SKM-1 treated with dmso at 0.1 percent for 144 hours (cell line): ENCODE measurements around the gene CCNJL.
"Not testable (repeated sequence)": the region's sequence is repeated elsewhere in the genome, so short reads cannot be mapped to it uniquely, and the experiment has no call there.

Source experiments
- DNase-seq: peaks from one replicate; lab custom pipeline; 2025; ENCODE audit not compliant: unreplicated experiment; lab: John Stamatoyannopoulos, UW

Gene CCNJL

GRCh38 chr5:160334716-160335115 is 22.4 kb upstream of the CCNJL start:
- DNase-seq = not testable (repeated sequence)

- peak; percentile 64 for DNase-seq
These were observed 21.4 kb upstream of the CCNJL start for GRCh38 chr5:160333721-160334120.

GRCh38 chr5:160330212-160330611 is 17.8 kb upstream of the CCNJL start:
- no peak for DNase-seq

- DNase-seq = no peak
These were observed 15.5 kb upstream of the CCNJL start for GRCh38 chr5:160327818-160328217.

GRCh38 chr5:160326981-160327380 is 14.6 kb upstream of the CCNJL start:
- DNase-seq = no peak

- DNase-seq = no peak
These were observed 13.4 kb upstream of the CCNJL start for GRCh38 chr5:160325716-160326115.

GRCh38 chr5:160324886-160325285 is 12.5 kb upstream of the CCNJL start:
- DNase-seq = peak; percentile 34

GRCh38 chr5:160318409-160318808 is 6.0 kb upstream of the CCNJL start:
- peak; percentile 79 for DNase-seq

- DNase-seq = no peak
These were observed 5.1 kb upstream of the CCNJL start for GRCh38 chr5:160317434-160317833.

- DNase-seq = no peak
These were observed 3.6 kb upstream of the CCNJL start for GRCh38 chr5:160315968-160316367.

- DNase-seq = no peak
These were observed 780 bp upstream of the CCNJL start for GRCh38 chr5:160312960-160313727.

- no peak for DNase-seq
These were observed 752 bp downstream of the CCNJL start for GRCh38 chr5:160311491-160312133.

GRCh38 chr5:160310552-160311295 is 1.6 kb downstream of the CCNJL start:
- no peak for DNase-seq

GRCh38 chr5:160310140-160310539 is 2.2 kb downstream of the CCNJL start:
- no peak for DNase-seq

- no peak for DNase-seq
These were observed 5.7 kb downstream of the CCNJL start for GRCh38 chr5:160306696-160307095.

- no peak for DNase-seq
These were observed 7.0 kb downstream of the CCNJL start for GRCh38 chr5:160305319-160305718.

- DNase-seq = no peak
These were observed 8.7 kb downstream of the CCNJL start for GRCh38 chr5:160303690-160304089.

- DNase-seq = peak; percentile 98
These were observed 14.2 kb downstream of the CCNJL start for GRCh38 chr5:160298189-160298588.

GRCh38 chr5:160297776-160298175 is 14.6 kb downstream of the CCNJL start:
- peak; percentile 60 for DNase-seq

- DNase-seq = no peak
These were observed 15.4 kb downstream of the CCNJL start for GRCh38 chr5:160297004-160297403.

- no peak for DNase-seq
These were observed 15.9 kb downstream of the CCNJL start for GRCh38 chr5:160296496-160296895.
